ENCODE data around the gene SOX13.

The SOX13 gene

DNA sequence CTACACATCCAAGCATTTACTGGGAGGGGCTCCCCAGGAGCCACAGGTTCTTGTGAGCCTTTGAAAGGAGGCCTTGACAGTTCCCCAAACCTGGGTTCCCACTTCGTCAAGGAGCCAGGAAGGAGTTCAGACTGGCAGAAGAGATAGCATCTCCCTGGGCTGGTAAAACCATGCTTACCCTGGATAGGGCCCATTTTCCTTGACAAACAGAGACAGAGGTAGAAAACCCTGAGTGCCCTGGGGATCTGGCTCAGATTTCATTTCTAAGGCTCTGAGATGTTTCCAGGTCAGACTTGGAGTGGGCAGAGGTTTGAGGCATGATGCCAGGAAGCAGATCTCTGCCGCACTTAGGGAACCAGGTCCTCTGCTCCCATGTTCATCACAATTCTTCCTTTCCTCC, 76.2 kb downstream of the SOX13 start:
- DNase-seq (ENCODE audit: low read depth in 1 of 2, low spot score in 1 of 2) = no peak
- TF ChIP-seq SPI1 (IDR thresholded peaks at IDR 0.05; ENCODE audit: borderline replicate concordance, low read depth) (no peak), POLR2AphosphoS5 (IDR thresholded peaks at IDR 0.05; ENCODE audit: low read depth) (no peak), GABPA (IDR thresholded peaks at IDR 0.05; ENCODE audit: low read depth) (no peak)
- TF ChIP-seq, protein P1, sequence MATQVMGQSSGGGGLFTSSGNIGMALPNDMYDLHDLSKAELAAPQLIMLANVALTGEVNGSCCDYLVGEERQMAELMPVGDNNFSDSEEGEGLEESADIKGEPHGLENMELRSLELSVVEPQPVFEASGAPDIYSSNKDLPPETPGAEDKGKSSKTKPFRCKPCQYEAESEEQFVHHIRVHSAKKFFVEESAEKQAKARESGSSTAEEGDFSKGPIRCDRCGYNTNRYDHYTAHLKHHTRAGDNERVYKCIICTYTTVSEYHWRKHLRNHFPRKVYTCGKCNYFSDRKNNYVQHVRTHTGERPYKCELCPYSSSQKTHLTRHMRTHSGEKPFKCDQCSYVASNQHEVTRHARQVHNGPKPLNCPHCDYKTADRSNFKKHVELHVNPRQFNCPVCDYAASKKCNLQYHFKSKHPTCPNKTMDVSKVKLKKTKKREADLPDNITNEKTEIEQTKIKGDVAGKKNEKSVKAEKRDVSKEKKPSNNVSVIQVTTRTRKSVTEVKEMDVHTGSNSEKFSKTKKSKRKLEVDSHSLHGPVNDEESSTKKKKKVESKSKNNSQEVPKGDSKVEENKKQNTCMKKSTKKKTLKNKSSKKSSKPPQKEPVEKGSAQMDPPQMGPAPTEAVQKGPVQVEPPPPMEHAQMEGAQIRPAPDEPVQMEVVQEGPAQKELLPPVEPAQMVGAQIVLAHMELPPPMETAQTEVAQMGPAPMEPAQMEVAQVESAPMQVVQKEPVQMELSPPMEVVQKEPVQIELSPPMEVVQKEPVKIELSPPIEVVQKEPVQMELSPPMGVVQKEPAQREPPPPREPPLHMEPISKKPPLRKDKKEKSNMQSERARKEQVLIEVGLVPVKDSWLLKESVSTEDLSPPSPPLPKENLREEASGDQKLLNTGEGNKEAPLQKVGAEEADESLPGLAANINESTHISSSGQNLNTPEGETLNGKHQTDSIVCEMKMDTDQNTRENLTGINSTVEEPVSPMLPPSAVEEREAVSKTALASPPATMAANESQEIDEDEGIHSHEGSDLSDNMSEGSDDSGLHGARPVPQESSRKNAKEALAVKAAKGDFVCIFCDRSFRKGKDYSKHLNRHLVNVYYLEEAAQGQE (IDR thresholded peaks at IDR 0.05; ENCODE audit: insufficient replicate concordance, low read depth) = no peak
- TF ChIP-seq, protein P2, sequence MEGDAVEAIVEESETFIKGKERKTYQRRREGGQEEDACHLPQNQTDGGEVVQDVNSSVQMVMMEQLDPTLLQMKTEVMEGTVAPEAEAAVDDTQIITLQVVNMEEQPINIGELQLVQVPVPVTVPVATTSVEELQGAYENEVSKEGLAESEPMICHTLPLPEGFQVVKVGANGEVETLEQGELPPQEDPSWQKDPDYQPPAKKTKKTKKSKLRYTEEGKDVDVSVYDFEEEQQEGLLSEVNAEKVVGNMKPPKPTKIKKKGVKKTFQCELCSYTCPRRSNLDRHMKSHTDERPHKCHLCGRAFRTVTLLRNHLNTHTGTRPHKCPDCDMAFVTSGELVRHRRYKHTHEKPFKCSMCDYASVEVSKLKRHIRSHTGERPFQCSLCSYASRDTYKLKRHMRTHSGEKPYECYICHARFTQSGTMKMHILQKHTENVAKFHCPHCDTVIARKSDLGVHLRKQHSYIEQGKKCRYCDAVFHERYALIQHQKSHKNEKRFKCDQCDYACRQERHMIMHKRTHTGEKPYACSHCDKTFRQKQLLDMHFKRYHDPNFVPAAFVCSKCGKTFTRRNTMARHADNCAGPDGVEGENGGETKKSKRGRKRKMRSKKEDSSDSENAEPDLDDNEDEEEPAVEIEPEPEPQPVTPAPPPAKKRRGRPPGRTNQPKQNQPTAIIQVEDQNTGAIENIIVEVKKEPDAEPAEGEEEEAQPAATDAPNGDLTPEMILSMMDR (IDR thresholded peaks at IDR 0.05; ENCODE audit: insufficient read depth, low read length) = no peak
- Histone ChIP-seq H3K4me3 (replicated peaks; ENCODE audit: insufficient read depth, low read length) (no peak overlapping the region), H3K27ac (replicated peaks) (no peak overlapping the region), H3K27me3 (ENCODE audit: insufficient read depth, poor library complexity, severe bottlenecking) (peaks cover 30% of the 10 kb centered on the region)

DNA sequence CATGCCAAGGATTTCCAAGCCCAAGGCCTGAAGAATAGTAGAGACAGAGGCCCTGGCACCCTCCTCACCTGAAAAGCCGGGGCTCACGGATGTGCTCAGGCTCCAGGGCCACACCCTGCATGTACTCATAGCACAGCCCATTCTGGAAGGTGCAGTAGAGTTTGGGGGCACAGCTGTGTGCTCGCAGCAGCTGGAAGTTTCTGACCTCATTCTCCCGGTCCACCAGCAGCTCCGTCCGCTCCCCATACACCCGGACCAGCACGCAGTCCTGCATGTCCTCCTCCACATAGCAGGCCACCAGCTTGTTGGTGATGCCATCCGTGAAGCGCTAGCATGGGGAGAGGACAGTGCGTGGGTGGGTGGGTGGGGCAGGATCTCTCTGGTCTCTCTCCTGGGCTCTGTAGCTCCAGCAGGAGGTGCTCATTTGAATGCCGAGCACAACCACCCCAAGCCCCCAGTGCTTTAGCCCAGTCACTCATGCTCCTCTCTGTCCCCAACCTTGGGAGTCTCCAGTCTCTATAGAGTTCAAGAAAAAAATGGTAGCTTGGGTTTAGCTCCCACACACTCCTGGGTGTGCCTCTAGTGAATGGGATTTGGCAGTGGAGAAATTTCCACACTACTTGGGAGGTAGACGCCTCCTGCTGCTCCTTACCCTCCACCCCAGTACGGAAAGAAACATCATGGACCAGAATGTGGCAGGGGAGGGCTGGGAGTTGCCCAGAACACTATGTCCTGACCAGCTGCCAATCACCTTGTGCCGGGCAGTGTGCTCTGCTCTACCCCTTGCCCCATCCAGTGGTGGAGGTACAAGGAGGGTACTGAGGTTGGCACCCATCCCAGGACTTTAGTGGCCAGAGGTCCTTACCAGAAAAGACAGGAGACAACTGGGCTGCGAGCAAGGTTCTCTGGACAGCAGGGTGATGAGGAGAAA, 77.0 kb downstream of the SOX13 start:
- Histone ChIP-seq H3K27me3 (ENCODE audit: insufficient read depth, poor library complexity, severe bottlenecking) (peaks cover 33% of the 10 kb centered on the region), H3K4me3 (replicated peaks; ENCODE audit: insufficient read depth, low read length) (no peak overlapping the region), H3K27ac (replicated peaks) (no peak overlapping the region)
- no peak for DNase-seq (ENCODE audit: low read depth in 1 of 2, low spot score in 1 of 2)
- TF ChIP-seq POLR2AphosphoS5 (IDR thresholded peaks at IDR 0.05; ENCODE audit: low read depth) (no peak), GABPA (IDR thresholded peaks at IDR 0.05; ENCODE audit: low read depth) (no peak), SPI1 (IDR thresholded peaks at IDR 0.05; ENCODE audit: borderline replicate concordance, low read depth) (no peak)
- TF ChIP-seq, protein P2 (IDR thresholded peaks at IDR 0.05; ENCODE audit: insufficient read depth, low read length) = no peak
- TF ChIP-seq, protein P1 (IDR thresholded peaks at IDR 0.05; ENCODE audit: insufficient replicate concordance, low read depth) = no peak

DNA sequence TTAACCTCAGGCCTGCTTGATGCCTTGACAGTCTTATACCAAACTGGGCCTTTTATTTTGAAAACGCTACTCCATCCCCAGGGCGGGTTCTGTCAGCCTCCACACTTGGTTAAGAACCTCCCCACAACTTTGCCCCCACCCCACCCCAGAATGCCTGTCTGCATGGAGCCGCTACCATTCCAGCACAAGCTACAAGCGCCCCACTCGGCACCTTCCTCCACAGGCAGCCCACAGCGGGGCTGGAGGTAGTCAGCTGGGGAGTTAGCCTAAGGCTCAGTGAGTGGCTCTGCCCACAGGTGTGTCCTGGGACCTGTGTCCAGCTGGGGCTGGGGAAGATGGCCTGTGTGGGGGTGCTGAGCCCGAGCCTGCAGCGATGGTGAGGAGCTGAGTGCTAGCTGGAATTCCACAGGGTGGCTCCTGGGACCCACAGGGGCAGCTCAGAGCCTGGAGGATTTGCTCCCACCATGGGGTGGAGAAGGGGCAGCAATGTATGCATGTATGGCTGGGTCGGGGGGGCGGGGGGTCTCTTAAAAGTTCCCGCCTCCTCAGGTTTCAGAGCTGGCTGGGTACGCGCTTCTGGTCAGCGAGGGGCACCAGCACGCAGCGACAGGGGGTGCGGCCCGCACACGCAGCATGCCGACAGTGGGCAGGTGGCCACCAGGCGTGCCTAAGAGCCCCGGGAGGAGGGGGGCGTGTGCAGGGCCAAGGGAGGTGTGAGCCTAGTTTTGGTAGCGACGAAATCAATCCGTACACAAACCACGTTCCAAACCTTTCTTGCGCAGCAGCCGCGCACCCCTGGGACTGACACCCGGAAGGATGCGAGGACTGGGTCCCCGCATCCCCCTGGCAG, 78.0 kb downstream of the SOX13 start:
- Histone ChIP-seq H3K4me3 (replicated peaks; ENCODE audit: insufficient read depth, low read length) (no peak overlapping the region), H3K27me3 (ENCODE audit: insufficient read depth, poor library complexity, severe bottlenecking) (peaks cover 32% of the 10 kb centered on the region), H3K27ac (replicated peaks) (no peak overlapping the region)
- DNase-seq (ENCODE audit: low read depth in 1 of 2, low spot score in 1 of 2) = no peak
- TF ChIP-seq POLR2AphosphoS5 (IDR thresholded peaks at IDR 0.05; ENCODE audit: low read depth) (no peak), SPI1 (IDR thresholded peaks at IDR 0.05; ENCODE audit: borderline replicate concordance, low read depth) (no peak), GABPA (IDR thresholded peaks at IDR 0.05; ENCODE audit: low read depth) (no peak)
- TF ChIP-seq, protein P2 (IDR thresholded peaks at IDR 0.05; ENCODE audit: insufficient read depth, low read length) = no peak
- TF ChIP-seq, protein P1 (IDR thresholded peaks at IDR 0.05; ENCODE audit: insufficient replicate concordance, low read depth) = no peak
